GM10847 (cell line): ENCODE results near the gene CLMP.

Source experiments
- POLR2A ChIP-seq: IDR thresholded peaks from 2 replicates; pipeline ENCODE4 v1.6.1; 2011; ENCODE audit not compliant: insufficient read length; ENCODE audit errors: extremely low read depth

The CLMP gene

DNA sequence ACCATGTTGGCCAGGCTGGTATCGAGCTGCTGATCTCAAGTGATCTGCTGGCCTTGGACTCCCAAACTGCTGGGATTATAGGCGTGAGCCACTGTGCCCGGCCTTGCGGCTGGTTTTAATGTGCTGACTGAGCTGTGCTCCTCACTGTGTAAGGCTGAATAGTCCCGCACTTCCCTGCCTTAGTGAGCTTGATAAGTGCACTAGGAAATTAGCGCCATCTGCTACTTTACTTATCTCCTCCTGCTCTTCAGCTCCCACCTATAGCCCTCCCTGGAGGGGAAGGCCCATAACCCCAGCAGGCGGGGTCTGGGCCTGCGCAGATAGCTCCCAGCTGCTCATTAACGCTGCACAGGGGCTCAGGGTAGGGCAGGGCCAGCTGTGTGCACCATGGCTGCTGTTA is 49.4 kb downstream of the CLMP start:
- no peak for TF ChIP-seq POLR2A

DNA sequence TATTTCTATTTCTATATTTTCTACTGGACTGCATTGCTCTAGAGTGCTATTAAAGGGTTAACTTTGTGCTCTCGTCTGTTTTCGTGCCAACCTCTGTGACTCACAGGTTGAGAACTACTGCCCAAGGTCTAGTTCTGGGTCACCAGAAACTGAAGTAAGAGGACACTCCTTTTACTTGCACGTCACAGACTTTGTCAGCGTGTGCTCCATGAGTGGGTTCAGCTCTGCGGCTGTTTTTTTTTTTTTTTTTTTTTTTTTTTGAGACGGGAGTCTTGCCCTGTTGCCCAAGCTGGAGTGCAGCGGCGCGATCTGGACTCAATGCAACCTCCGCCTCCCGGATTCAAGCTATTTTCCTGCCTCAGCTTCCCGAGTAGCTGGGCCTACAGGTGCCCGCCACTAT is 49.8 kb downstream of the CLMP start:
- TF ChIP-seq POLR2A: no peak

DNA sequence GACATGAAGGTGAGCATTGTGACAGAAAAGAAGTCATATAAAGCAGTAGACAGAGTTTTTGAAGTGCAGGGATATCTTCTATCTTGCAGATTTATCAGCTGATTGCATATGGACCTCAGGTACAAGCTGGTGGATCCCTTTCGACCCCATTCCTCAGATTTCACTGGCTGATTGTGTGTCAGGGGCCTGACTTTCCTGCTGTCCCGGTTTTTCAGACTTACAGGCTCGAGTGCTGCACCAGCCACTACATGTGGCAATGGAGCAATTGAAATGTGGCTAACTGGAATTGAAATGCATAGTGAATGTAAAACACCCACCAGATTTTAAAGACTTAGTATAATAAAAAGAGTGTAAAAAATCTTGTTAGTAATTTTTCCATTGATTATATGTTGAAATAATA is 50.3 kb downstream of the CLMP start:
- no peak for TF ChIP-seq POLR2A

DNA sequence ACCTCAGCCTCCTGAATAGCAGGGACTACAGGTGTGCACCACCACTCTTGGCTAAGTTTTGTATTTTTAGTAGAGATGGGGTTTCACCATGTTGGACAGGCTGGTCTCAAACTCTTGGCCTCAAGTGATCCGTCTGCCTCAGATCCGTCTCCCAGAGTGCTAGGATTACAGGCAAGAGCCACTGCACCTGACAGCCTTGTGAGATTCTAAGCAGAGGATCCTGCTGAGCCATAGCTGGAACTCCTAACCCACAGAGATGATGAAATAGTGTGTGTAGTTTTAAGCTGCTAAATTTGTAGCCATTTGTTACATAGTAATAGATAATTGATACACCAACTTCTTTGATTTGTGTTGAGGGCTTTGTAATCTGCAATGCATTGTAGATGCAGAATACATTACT is 51.1 kb downstream of the CLMP start:
- no peak for TF ChIP-seq POLR2A

DNA sequence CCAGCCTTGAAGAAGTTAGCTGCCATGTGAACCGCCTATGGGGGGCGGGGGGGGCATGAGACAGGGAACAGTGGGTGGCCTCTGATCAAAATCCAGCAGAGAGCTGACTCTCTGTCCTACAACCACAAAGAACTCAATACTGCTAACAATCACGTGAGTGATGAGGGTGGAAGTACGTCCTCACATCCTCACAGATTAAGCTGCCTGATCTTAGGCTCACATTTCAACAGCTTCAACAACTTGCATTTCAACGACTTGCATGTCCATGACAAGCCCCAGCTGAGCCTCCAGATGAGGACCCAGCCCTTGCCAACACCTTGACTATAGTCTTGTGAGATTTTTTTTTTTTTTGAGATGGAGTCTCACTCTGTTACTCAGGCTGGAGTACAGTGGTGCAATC is 51.6 kb downstream of the CLMP start:
- no peak for TF ChIP-seq POLR2A

DNA sequence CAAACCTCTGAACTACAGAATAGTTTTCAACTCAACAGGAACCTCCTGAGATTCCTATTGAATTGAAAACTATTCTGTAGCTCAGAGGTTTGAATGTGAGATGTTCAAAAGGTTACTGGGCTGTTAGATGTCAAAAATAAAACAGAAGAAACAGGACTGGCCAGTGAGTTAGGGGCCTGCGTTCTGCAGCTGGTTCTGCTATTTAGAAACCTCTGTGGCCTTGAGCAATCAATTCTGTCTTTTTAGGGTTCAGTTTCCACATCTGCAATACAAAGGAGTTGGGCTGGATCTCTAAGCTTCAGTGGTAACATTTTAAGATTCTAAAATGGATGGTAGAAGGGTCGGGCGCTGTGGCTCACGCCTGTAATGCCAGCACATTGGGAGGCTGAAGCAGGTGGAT is 55.8 kb downstream of the CLMP start:
- TF ChIP-seq POLR2A: no peak

DNA sequence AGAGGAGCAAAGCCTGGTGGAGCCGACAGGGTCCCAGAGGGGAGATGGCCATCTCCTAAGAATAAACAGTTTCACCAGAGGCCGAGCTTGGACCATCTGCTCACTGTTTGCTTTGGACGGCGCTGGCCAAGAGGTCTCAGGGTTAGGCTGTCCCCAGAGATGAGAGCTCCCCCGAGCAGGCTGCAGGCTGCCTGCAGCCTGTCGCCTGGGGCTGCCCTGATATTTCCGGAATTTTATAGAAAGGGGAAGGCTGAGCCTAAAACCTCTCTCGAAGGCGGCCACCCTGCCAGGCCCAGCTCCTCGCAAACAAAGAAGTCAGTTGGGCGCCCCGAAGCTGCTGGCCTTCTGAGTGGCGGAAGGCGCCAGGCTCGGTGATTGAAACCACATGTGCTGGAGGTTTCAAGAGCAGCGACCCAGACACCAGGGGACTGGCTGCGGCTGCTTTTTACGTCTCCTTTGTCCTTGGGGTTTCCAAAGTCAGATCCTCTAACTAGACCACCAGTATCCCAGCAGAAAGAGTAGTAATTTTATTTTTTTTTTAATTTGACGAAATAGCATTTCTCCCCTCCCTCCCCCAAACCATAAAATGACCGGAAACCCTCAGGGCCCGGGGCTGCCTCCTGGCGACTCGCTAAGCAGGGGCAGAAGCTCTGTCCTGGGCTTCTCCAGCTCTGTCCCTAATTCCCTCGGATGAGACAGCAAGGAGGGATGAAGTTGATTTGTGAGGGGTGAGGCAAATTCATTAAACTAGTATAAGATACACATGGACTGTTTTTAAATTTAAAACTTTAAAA is 57.4 kb downstream of the CLMP start:
- TF ChIP-seq POLR2A: no peak

DNA sequence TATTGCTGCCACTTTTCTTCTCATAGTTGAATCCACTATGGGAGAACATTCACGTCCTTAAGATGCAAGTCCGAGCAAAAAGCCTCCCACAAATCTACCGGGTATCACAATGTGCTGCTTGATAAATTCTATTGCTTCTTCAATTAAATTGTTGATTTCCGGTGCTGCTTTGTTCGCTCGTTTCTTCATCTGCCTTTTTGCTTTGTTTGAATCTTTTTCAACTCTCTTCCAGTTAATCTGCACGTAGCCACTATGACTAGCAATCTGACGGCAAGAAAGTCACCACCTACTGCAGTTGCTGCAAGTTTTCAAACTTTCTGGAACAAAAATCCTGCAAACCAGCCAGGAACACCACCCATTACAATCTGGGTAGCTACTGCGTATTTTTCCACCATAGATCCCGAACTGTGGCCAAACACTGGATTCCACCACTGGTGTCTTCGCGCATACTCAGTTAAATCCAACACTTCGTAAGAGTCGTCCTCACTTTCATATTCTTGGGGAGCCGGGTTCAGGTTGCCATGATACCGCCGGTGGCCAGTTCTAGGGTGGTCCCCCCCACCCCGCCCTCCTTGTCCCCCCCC is 59.1 kb downstream of the CLMP start:
- TF ChIP-seq POLR2A: no peak

DNA sequence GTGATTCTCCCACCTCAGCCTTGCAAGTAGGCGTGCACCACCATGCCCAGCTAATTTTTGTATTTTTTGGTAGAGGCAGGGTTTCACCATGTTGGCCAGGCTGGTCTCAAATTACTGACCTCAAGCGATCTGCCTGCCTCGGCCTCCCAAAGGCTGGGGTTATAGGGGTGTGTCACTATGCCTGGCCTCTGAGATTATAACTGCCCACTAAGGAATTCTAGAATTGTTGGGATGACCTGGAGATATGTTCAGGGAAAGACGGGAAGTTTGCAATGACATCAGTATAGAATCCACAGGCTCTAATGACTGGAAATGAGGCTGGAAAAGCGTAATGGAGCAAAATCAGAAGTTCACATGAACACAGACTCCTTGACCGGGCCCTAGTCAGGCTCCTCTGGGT is 62.2 kb downstream of the CLMP start:
- TF ChIP-seq POLR2A: no peak

DNA sequence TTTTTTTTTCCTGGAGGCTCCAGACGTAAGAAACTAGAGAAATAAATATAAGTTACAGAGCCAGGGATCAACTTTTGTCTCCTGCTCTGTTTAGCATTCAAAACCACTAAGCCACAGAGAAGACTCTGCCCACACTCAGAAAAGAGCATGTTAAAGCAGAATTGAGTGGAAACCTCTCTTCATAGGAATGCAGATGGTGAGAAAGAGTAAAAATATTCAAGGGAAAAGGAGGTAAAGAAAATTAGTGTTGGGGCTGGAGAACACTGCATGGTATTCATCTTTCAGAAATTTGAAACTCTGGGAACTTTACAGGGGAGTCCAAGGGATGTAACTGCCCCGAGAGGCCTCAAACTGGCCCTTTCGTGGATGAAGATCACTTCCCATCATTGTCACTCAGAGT is 65.1 kb downstream of the CLMP start:
- TF ChIP-seq POLR2A: no peak

DNA sequence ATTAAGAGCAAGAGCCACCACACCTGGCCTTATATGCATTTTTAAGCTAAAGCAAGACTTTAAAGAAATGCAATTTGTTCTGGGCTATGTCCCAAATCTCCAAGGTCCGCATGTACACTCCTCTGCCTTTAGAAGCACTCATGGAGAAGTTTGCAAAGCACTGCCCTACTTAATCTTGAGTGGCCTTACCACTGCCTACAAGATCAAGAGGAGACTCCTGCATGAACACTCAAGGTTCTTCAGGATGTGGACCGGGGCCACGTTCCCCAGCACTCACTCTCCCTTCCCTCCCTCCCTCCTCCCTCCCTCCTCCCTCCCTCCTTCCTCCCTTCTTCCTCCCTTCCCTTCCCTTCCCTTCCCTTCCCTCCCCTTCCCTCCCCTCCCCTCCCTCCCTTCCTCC is 69.9 kb downstream of the CLMP start:
- no peak for TF ChIP-seq POLR2A

DNA sequence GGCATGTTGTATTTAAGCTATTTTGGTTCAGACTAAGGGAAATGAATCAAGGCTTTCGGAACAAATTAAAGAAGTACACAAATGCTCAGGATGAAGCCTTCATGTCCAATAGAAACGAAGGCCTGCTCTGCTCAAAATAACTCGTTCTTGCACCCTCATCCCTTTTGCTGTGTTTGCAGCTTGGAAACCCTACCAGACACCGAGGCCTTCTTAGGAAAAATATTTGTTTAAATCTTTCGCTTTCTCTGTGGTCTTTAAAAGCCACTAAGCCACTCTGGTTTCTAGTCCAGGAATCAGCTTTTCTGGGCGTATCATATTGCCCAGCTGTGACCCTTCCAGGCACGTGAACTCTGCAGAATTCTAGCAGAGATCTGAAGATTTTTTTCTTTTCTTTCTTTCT is 72.2 kb downstream of the CLMP start:
- TF ChIP-seq POLR2A: no peak

DNA sequence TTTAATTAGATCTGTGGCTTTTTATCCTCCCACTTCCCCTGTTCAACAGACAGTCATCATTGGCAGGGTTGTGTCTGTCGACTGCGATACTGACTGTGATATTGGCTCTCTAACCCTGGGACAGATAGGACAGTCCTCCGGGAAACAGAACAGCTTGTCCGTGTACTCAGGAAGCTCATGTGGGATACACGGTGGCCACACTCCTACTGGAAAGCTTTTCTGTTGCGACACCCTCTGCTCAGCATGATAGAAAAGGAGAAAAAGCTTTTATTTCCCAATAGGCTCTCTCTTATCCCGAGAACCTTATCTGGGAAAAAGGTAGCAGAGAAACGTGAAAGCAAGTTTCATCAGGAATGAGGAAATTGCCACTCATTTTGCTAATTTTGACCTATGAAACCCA is 72.7 kb downstream of the CLMP start:
- no peak for TF ChIP-seq POLR2A

DNA sequence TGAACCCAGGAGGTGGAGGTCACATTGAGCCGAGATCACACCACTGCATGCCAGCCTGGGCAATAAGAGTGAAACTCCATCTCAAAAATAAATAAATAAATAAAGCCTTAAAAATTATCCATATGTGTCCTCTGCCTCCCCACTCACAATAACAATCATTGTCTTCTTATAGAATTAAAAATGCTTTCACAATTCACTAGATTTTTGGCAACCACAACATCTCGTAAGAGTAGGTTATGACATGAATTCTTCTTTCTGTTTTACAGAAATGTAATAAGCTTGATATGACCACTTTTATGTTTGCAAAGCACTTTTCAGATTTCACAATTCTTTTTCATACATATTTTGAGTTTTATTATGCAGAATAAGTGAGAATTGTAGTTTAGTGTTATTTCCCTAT is 78.6 kb downstream of the CLMP start:
- TF ChIP-seq POLR2A: no peak

DNA sequence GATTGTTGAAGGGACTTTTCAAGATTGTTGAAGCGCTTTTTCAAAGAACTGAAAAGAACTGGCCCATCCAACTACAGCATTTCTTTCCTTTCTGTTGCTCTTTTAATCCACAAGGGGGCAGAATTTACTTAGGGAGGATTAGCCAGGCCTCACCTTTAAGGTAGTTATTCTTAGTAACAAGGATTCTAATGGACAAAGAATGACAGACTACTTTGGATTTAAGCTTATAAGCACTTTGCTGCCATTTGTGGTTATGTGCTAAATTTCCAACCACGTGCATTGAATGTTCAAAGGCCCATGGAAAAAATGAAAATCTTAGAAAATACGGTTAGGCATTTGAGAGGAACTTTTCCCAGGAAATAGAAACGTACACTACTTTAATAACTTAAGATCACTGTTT is 83.6 kb downstream of the CLMP start:
- no peak for TF ChIP-seq POLR2A

DNA sequence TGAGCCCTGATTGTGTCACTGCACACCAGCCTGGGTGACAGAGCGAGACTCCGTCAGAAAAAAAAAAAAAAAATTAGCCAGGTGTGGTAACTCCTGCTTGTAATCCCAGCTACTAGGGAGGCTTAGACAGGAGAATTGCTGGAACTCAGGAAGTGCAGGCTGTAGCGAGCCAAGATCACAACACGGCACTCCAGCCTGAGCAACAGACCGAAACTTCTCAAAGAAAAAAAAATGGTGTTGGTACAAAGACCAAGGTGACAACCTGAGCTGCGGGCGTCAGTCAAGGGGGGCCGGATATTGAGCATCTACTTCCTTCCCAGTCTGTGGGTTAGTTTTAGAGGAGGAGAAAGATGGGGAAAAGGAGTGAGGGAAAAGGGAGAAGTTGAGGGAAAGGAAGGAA is 84.7 kb downstream of the CLMP start:
- no peak for TF ChIP-seq POLR2A

DNA sequence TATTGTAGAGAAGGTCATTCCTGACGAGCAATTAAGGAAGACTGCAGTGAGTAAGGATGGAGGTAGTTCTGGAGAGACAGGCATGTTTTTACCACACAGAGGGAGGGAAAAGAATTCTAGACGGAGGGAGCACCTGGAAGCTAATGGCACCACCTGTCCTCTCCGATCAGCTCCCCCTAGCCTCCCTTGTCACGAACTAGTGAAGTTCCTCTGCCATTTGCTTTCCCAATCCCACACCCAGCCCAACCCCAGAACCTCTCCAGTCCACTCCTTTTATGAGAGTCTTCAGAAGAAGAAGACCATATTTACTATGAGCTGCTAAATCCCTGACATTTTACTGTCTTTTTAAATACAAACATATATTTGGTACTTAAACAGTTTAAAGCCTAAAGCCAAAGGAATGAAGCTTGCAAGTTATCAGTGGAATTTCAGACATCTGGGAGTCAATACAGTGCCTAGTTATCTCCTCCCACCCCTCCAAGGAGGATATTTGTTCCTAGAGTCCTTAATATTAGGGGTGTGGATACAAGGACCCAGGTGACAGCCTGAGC is 87.0 kb downstream of the CLMP start:
- TF ChIP-seq POLR2A: no peak
